ENCODE data around the gene APOBEC3H.
"Not testable (repeated sequence)": the region's sequence is repeated elsewhere in the genome, so short reads cannot be mapped to it uniquely, and the experiment has no call there.

The APOBEC3H gene

DNA sequence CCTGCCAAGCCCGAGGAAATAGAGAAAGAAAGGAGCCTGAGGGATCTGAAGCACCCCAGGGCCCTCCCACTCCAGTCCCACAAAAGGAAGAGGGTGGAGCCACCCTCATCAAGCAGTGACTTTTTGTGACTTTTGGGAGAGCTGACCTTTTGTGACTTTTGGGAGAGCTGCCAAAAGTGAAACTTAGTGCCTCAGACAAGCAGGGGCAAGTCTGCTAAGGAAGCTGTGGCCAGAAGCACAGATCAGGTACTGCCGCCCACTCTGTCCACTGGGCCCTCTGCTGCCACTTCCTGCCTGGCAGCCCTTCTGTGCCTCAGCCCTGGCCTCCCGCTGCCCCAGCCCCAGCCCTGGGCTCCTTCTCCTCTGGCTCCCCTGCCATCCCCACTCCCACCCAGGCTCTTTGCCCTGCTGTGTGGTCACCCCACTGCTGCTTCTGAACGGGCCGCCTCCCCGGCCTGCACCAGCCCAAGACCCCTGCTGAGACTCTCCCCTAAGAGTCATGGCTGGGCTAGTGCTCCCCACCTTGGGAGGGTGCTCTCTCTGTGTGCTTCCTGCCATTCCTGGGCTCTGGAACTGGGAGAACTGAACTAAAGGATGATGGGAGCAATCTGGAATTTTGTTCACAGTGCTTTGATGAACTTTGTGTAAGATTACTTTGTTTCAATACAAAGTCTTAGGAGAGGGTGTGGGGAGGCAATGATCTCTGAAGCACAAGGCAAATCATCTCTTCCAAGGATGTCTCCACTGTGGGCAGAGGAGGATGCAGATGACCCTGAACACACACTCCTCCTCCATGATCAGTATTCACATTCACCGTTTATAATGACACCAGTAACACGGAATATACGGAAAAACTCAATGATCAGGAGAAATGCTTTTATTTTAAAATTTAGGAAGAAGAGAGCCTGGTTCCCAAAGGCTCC is at the start of gene APOBEC3H:
Gene APOBEC3H (plus strand): TSS at position 147 of the 923 bp plus-strand sequence. CDS start 3,035 bp downstream, outside the sequence.
- H3K4me1 Mint-ChIP-seq (ENCODE audit: low read depth), result peaks cover 81% of the 10 kb centered on the region
- H3K4me3 Mint-ChIP-seq, result peak within 1 kb of the TSS; percentile 81
- H3K27me3 Mint-ChIP-seq, result no peaks in the 10 kb centered on the region
- H3K27ac Mint-ChIP-seq, result peak within 1 kb of the TSS; percentile 95
- no peaks in the 10 kb centered on the region for H3K36me3 Mint-ChIP-seq (ENCODE audit: low read depth)
- no peaks in the 10 kb centered on the region for H3K9me3 Mint-ChIP-seq

DNA sequence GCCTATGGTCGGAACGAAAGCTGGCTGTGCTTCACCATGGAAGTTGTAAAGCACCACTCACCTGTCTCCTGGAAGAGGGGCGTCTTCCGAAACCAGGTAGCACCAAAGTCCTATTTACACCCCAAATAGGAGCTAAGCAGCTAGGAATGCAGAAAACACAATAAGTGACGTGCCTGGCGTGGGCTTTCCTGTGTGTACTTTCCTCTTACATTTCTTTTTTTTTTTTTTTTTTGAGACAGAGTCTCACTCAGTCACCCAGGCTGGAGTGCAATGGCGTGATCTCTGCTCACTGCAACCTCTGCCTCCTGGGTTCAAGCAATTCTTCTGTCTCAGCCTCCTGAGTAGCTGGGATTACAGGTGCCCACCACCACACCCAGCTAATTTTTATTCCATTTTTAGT is 47.6 kb upstream of the APOBEC3H start:
- H3K4me1 Mint-ChIP-seq (ENCODE audit: low read depth), result peaks cover 23% of the 10 kb centered on the region
- H3K36me3 Mint-ChIP-seq (ENCODE audit: low read depth), result peaks cover 16% of the 10 kb centered on the region
- H3K4me3 Mint-ChIP-seq, H3K27me3 Mint-ChIP-seq, H3K27ac Mint-ChIP-seq, H3K9me3 Mint-ChIP-seq: not testable (repeated sequence)

DNA sequence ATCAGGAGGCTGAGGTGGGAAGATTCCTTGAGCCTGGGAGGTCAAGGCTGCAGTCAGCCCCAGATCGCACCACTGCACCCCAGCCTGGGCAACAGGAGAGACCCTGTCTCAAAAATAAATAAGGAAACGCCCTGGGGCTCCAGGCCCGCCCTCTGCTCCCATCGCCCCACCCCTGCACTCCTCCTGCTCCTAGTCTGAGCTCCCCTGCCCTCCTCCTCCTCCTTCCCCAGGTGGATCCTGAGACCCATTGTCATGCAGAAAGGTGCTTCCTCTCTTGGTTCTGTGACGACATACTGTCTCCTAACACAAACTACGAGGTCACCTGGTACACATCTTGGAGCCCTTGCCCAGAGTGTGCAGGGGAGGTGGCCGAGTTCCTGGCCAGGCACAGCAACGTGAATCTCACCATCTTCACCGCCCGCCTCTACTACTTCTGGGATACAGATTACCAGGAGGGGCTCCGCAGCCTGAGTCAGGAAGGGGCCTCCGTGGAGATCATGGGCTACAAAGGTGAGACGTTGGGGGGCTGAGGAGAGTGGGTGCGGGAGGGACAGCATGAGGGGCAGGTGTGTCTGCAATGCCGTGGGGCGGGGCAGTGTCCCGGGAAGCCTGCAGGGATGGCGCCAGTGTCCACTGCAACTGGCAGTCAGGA is 45.1 kb upstream of the APOBEC3H start:
- H3K4me3 Mint-ChIP-seq; H3K4me1 Mint-ChIP-seq (ENCODE audit: low read depth); H3K9me3 Mint-ChIP-seq; H3K27ac Mint-ChIP-seq; H3K36me3 Mint-ChIP-seq (ENCODE audit: low read depth); H3K27me3 Mint-ChIP-seq: not testable (repeated sequence)

DNA sequence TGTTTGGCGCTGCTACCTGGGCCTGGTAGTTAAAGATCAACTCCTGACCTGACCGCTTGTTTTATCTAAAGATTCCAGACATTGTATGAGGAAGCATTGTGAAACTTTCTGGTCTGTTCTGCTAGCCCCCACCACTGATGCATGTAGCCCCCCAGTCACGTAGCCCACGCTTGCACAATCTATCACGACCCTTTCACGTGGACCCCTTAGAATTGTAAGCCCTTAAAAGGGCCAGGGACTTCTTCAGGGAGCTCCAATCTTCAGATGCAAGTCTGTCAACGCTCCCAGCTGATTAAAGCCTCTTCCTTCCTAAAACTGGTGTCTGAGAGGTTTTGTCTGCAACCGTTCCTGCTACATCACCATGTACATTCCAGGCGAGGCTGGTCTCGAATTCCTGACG is 41.4 kb upstream of the APOBEC3H start:
- no peaks in the 10 kb centered on the region for H3K27me3 Mint-ChIP-seq
- H3K4me3 Mint-ChIP-seq, result no peak overlapping the region
- peaks cover 2% of the 10 kb centered on the region for H3K4me1 Mint-ChIP-seq (ENCODE audit: low read depth)
- no peaks in the 10 kb centered on the region for H3K9me3 Mint-ChIP-seq
- H3K27ac Mint-ChIP-seq, result no peak overlapping the region
- H3K36me3 Mint-ChIP-seq (ENCODE audit: low read depth), result no peaks in the 10 kb centered on the region

DNA sequence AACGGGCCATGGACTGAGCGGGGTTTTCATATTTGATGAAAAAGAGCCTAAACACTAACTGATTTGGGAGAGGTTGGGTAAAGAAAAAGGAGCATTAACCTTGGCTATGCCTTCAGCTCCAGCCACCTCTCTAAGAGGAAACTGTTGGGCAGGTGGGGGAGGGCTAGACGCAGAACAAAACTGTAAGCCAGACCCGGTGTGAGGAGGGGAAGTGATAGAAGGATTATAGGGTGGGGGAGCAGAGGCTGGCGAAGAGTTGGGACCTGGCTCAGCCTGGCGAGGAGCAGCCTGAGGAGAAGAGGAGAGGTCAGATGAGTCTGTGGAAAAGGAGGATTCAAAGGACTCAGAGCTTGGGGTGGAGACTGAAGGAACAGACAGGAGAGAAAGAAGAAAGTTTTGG is 35.8 kb upstream of the APOBEC3H start:
- not testable (repeated sequence) for H3K9me3 Mint-ChIP-seq; H3K27me3 Mint-ChIP-seq; H3K27ac Mint-ChIP-seq; H3K4me3 Mint-ChIP-seq; H3K4me1 Mint-ChIP-seq (ENCODE audit: low read depth); H3K36me3 Mint-ChIP-seq (ENCODE audit: low read depth)

GRCh38 chr22:39061951-39062350 is 35.1 kb upstream of the APOBEC3H start:
- not testable (repeated sequence) for H3K9me3 Mint-ChIP-seq; H3K4me1 Mint-ChIP-seq (ENCODE audit: low read depth); H3K4me3 Mint-ChIP-seq; H3K27me3 Mint-ChIP-seq; H3K27ac Mint-ChIP-seq; H3K36me3 Mint-ChIP-seq (ENCODE audit: low read depth)

GRCh38 chr22:39063904-39064303 is 33.1 kb upstream of the APOBEC3H start:
- H3K36me3 Mint-ChIP-seq (ENCODE audit: low read depth); H3K4me3 Mint-ChIP-seq; H3K4me1 Mint-ChIP-seq (ENCODE audit: low read depth); H3K27me3 Mint-ChIP-seq; H3K9me3 Mint-ChIP-seq: not testable (repeated sequence)
- H3K27ac Mint-ChIP-seq, result peak overlapping the region; percentile 85

DNA sequence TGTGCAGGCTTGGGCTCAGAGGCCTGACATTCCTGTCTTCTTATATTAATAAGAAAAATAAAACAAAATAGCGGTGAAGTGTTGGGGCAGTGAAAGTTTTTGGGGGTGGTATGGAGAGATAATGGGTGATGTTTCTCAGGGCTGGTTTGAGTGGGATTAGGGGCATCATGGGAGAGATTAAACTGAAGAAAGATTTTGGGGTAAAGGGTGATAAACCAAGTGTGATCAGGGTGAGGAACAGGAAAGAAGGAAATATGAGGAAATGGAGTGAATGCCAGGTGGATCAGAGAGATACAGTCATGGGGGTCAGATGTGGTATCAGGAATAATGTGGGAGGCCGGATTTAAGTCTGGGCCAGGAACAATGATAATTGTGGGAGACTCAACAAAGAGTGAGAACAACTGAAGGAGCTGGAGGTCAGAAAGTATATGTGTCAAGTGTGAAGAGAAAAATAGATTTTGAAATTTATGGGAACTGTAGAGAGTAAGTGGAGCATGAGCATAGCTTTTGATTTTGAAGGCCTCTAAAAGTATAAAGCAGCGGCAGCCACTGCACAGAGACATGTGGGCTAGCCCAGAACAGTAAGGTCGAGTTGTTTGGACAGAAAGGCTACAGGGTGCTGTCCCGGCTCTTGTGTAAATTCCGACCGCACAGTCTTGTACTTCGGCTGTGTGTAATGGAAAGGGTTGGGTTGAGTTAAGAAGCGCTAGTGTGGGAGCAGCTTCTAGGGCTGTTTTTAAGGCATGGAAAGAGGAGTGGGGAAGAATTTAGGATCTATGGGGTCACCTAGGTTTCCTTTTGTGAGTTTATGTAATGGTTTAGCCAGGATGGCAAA is 30.4 kb upstream of the APOBEC3H start:
- H3K27me3 Mint-ChIP-seq; H3K9me3 Mint-ChIP-seq; H3K36me3 Mint-ChIP-seq (ENCODE audit: low read depth); H3K27ac Mint-ChIP-seq; H3K4me3 Mint-ChIP-seq; H3K4me1 Mint-ChIP-seq (ENCODE audit: low read depth): not testable (repeated sequence)

- Mint-ChIP-seq H3K4me1 (ENCODE audit: low read depth) (peaks cover 14% of the 10 kb centered on the region), H3K9me3 (peaks cover 3% of the 10 kb centered on the region), H3K27me3 (no peaks in the 10 kb centered on the region), H3K4me3 (no peak overlapping the region), H3K27ac (no peak overlapping the region), H3K36me3 (ENCODE audit: low read depth) (no peaks in the 10 kb centered on the region)
Observed at GRCh38 chr22:39068033-39068785, 28.8 kb upstream of the APOBEC3H start.

DNA sequence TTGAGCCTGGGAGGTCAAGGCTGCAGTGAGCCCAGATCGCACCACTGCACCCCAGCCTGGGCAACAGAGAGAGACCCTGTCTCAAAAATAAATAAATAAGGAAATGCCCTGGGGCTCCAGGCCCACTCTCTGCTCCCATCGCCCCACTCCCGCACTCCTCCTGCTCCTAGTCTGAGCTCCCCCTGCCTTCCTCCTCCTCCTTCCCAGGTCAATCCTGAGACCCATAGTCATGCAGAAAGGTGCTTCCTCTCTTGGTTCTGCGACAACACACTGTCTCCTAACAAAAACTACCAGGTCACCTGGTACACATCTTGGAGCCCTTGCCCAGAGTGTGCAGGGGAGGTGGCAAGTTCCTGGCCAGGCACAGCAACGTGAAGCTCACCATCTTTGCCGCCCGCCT is 26.9 kb upstream of the APOBEC3H start:
- no peaks in the 10 kb centered on the region for H3K36me3 Mint-ChIP-seq (ENCODE audit: low read depth)
- H3K9me3 Mint-ChIP-seq, result peaks cover 2% of the 10 kb centered on the region
- H3K27ac Mint-ChIP-seq, result peak overlapping the region; percentile 72
- peaks cover 23% of the 10 kb centered on the region for H3K4me1 Mint-ChIP-seq (ENCODE audit: low read depth)
- no peak overlapping the region for H3K4me3 Mint-ChIP-seq
- no peaks in the 10 kb centered on the region for H3K27me3 Mint-ChIP-seq

DNA sequence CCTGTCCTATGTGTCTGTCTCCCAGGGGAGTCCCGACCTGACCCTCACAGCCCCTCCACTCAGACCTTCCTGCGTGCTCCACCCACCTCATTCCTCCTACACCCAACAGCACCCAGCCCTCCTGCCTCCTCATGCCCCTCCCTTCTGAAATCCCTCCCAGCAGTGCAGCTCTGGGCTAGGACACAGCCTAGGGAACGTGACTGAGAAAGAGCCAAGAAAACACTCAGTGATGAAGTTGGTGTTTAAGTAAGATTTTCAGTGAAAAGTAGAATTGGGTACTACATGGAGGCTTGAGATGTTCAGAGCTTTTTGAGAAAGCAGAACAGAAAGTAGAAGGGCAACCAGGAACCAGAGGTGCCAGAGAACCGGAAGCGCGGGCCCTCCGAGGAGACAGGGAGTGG is 24.5 kb upstream of the APOBEC3H start:
- peak overlapping the region; percentile 61 for H3K27ac Mint-ChIP-seq
- peaks cover 36% of the 10 kb centered on the region for H3K4me1 Mint-ChIP-seq (ENCODE audit: low read depth)
- not testable (repeated sequence) for H3K27me3 Mint-ChIP-seq; H3K4me3 Mint-ChIP-seq; H3K36me3 Mint-ChIP-seq (ENCODE audit: low read depth); H3K9me3 Mint-ChIP-seq

DNA sequence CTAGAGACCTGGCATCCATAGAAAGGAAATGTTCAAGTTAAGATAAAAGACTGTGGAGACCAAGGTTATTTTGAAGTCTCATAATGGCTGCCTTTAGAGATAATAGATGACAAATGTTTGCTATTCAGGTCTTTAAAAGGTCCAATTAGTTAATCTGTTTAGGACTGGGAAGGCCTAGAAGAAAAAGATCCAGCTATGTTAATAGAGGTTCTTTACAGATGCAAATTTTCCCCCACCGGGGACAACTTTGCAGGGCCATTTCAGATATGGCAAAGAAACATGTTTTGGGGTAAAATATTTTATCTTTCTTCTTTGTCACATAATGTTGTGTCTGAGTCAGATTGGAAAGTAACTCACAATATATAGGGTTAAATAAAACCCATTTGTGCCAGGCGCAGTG is 23.1 kb upstream of the APOBEC3H start:
- peak overlapping the region; percentile 40 for H3K27ac Mint-ChIP-seq
- peaks cover 10% of the 10 kb centered on the region for H3K36me3 Mint-ChIP-seq (ENCODE audit: low read depth)

DNA sequence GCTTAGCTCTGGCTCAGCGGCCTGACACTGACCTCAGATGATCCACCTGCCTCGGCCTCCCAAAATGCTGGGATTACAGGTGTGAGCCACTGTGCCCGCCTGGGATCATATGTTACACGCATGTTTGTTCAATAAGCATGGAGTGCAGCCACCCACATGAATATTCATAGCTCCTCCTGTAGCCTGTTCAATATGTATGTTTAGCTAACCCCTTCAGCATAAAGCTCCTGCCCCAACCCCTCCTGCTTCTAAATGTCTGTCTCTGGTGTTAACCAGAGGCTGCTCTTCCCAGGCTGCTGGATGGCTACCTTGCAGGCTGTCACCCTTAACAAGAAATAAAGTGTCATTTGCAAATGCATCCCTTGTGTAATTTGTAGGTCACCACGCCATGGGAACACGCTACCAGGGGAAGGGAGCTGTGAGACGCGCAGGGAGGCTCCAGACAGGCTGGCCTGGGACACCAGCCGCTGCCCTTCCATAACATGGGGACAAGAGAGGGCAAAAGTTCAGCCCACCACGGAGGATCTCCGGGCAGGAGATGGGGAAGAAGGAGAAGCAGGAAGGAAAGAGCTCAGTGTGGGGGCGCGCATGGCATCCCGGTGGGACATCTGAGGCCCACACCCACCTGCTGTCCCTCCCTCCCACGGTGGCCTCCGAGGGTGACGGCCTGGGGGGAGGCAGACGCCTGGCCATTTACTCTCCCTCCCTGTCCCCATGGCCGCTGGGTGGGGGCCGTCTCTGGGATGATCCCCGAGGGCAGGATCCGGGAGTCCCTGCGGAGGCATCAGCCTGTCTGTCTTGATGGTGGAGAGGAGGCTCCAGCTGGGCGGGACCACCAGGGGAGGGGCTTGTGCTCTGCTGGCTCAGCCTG is 20.7 kb upstream of the APOBEC3H start:
- not testable (repeated sequence) for H3K27me3 Mint-ChIP-seq, H3K9me3 Mint-ChIP-seq
- Mint-ChIP-seq H3K4me1 (ENCODE audit: low read depth) (peaks cover 59% of the 10 kb centered on the region), H3K27ac (peak overlapping the region; percentile 83), H3K36me3 (ENCODE audit: low read depth) (peaks cover 24% of the 10 kb centered on the region), H3K4me3 (peak overlapping the region; percentile 83)

More for the DNA sequence above, 23.1 kb upstream of the APOBEC3H start:
- peaks cover 48% of the 10 kb centered on the region for H3K4me1 Mint-ChIP-seq (ENCODE audit: low read depth)
- H3K9me3 Mint-ChIP-seq, result no peaks in the 10 kb centered on the region
- H3K4me3 Mint-ChIP-seq, result no peak overlapping the region
- H3K27me3 Mint-ChIP-seq, result no peaks in the 10 kb centered on the region
